Omental fat pad (tissue), 4 donors: Measurements from ENCODE around the gene PRRT2. TPM values are rescaled to one million over a fixed set of nuclear protein-coding genes. Genes with fewer than 3 reads are reported as not detected.

ENCODE experiments used
- ATAC-seq: fragments of 150-250 bp; one replicate; pipeline ENCODE4 v1.9.1; 2016; ENCODE audit warnings: mild to moderate bottlenecking, moderate library complexity; ENCODE audit not compliant: low FRiP score
- DNase-seq: peaks from one replicate; pipeline ENCODE4 v3.0.0-alpha.2; 2019; ENCODE audit warnings: low spot score
- CTCF ChIP-seq, 3 donors: fragments of 450-650 bp; IDR thresholded peaks; one replicate each; pipeline ENCODE4 v1.5.1; 2016 to 2017; ENCODE audit warnings: antibody characterized with exemption in 3 of 3, mild to moderate bottlenecking in 3 of 3, moderate library complexity in 2 of 3
- total RNA-seq, 4 donors: library from RNA; depleted of rRNA; stranded (reverse); fragments of >200 nt; gene quantifications; one replicate each; pipeline ENCODE4 v1.1.0, GENCODE V29; 2016

The PRRT2 gene
- total RNA-seq, 4 donors from 2014 or later = 0.28 to 9.8 (median 1.0) TPM

GRCh38 chr16:29845656-29846055 is 33.7 kb downstream of the PRRT2 start:
- no peak for DNase-seq
- no peak for ATAC-seq
- no peak for TF ChIP-seq CTCF (IDR thresholded peaks at IDR 0.05)

GRCh38 chr16:29848420-29849297 is 36.7 kb downstream of the PRRT2 start:
- DNase-seq (peak; percentile 43), ATAC-seq (peak; percentile 46)
- peak in 1 of 3 donors; percentile 30 for TF ChIP-seq CTCF (IDR thresholded peaks at IDR 0.05)

GRCh38 chr16:29849505-29849904 is 37.5 kb downstream of the PRRT2 start:
- no peak for TF ChIP-seq CTCF (IDR thresholded peaks at IDR 0.05)
- DNase-seq = no peak
- ATAC-seq = no peak

GRCh38 chr16:29850998-29851397 is 39.0 kb downstream of the PRRT2 start:
- ATAC-seq (no peak), DNase-seq (no peak)
- no peak for TF ChIP-seq CTCF (IDR thresholded peaks at IDR 0.05)

GRCh38 chr16:29852654-29853053 is 40.7 kb downstream of the PRRT2 start:
- DNase-seq (no peak), ATAC-seq (peak; percentile 34)
- TF ChIP-seq CTCF (IDR thresholded peaks at IDR 0.05) = no peak

- DNase-seq (no peak), ATAC-seq (no peak)
- TF ChIP-seq CTCF (IDR thresholded peaks at IDR 0.05) = no peak
Measured at GRCh38 chr16:29854520-29855100, 42.6 kb downstream of the PRRT2 start.
